Loucy (cell line): ENCODE results near the gene DCDC2.

Experiments used
- CTCF ChIP-seq: fragments of 200-600 bp; sonication (generic); conservative IDR thresholded peaks from 2 replicates; pipeline ENCODE4 v1.5.1; 2014; ENCODE audit warnings: mild to moderate bottlenecking, antibody characterized with exemption, low read length
- EZH2phosphoT487 ChIP-seq: fragments of 200-600 bp; IDR thresholded peaks from 2 replicates; pipeline ENCODE4 v1.6.1; 2018; ENCODE audit warnings: antibody characterized with exemption, mild to moderate bottlenecking, moderate library complexity, borderline replicate concordance

GRCh38 chr6:24148154-24148570, 209.7 kb downstream of the DCDC2 start:
- no peak for TF ChIP-seq CTCF
- TF ChIP-seq EZH2phosphoT487: no peak
